Activated naive CD8-positive, alpha-beta T cell treated with anti-CD3 and anti-CD28 coated beads, Interleukin-2, amount 50 U/mL, for 24 hours (primary cell): ENCODE results near the gene GOLGA8T.
"Not testable (repeated sequence)": the region's sequence is repeated elsewhere in the genome, so short reads cannot be mapped to it uniquely, and the experiment has no call there.

ENCODE experiments used
- ATAC-seq: fragments of 150-1000 bp; cut with Tn5 transposase; one replicate; pipeline ENCODE4 v1.10.0; 2021
- DNase-seq: peaks from one replicate; pipeline ENCODE4 v3.0.0; 2021
- H3K27ac Mint-ChIP-seq: one replicate; pipeline ENCODE4 v1.8.0; 2021; ENCODE audit warnings: mild to moderate bottlenecking, mixed read lengths
- H3K27me3 Mint-ChIP-seq: one replicate; pipeline ENCODE4 v1.8.0; 2021; ENCODE audit warnings: mixed read lengths
- H3K36me3 Mint-ChIP-seq: one replicate; pipeline ENCODE4 v1.8.0; 2021; ENCODE audit warnings: low read depth, mixed read lengths
- H3K4me1 Mint-ChIP-seq: one replicate; pipeline ENCODE4 v1.8.0; 2021; ENCODE audit warnings: mixed read lengths
- H3K4me3 Mint-ChIP-seq: one replicate; pipeline ENCODE4 v1.8.0; 2021; ENCODE audit warnings: mild to moderate bottlenecking, moderate library complexity, mixed read lengths
- H3K9me3 Mint-ChIP-seq: one replicate; pipeline ENCODE4 v1.8.0; 2021; ENCODE audit warnings: mixed read lengths

Gene GOLGA8T

GRCh38 chr15:30175291-30175690 is 40.4 kb downstream of the GOLGA8T start:
- not testable (repeated sequence) for H3K27me3 Mint-ChIP-seq, H3K9me3 Mint-ChIP-seq, H3K4me1 Mint-ChIP-seq, H3K27ac Mint-ChIP-seq, H3K36me3 Mint-ChIP-seq, ATAC-seq, H3K4me3 Mint-ChIP-seq, DNase-seq

- not testable (repeated sequence) for ATAC-seq, DNase-seq, H3K27me3 Mint-ChIP-seq, H3K4me3 Mint-ChIP-seq, H3K36me3 Mint-ChIP-seq, H3K27ac Mint-ChIP-seq, H3K4me1 Mint-ChIP-seq, H3K9me3 Mint-ChIP-seq
These were observed 41.8 kb downstream of the GOLGA8T start for GRCh38 chr15:30176613-30177012.

DNA sequence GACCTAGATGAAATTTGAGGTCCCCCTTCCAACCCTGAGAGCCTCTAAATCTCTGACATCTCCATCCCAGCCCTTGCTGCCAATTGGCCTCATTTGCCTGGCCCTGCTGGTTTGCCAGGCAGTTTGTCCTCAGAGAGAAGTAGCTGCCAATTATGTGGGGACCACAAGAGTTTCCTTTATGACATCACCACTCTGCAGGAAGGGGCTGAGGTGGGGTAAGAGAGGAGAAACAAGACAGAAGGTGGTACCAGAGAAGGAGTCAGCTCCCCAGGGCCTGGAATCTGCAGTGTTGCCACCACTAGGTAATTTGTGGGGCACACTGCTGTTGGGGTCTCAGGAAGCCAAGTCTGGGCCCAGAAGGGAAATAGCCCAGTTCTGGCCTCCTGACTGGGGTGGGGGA is 45.0 kb downstream of the GOLGA8T start:
- not testable (repeated sequence) for H3K27ac Mint-ChIP-seq, DNase-seq, H3K4me3 Mint-ChIP-seq, H3K36me3 Mint-ChIP-seq, H3K27me3 Mint-ChIP-seq, H3K4me1 Mint-ChIP-seq, H3K9me3 Mint-ChIP-seq
- ATAC-seq = peak; percentile 44

GRCh38 chr15:30185495-30185894 is 50.6 kb downstream of the GOLGA8T start:
- H3K27me3 Mint-ChIP-seq, H3K4me1 Mint-ChIP-seq, H3K4me3 Mint-ChIP-seq, ATAC-seq, H3K36me3 Mint-ChIP-seq, H3K27ac Mint-ChIP-seq, H3K9me3 Mint-ChIP-seq, DNase-seq: not testable (repeated sequence)

GRCh38 chr15:30187429-30187828 is 52.6 kb downstream of the GOLGA8T start:
- H3K4me3 Mint-ChIP-seq, DNase-seq, H3K9me3 Mint-ChIP-seq, H3K36me3 Mint-ChIP-seq, H3K4me1 Mint-ChIP-seq, H3K27ac Mint-ChIP-seq, H3K27me3 Mint-ChIP-seq, ATAC-seq: not testable (repeated sequence)

DNA sequence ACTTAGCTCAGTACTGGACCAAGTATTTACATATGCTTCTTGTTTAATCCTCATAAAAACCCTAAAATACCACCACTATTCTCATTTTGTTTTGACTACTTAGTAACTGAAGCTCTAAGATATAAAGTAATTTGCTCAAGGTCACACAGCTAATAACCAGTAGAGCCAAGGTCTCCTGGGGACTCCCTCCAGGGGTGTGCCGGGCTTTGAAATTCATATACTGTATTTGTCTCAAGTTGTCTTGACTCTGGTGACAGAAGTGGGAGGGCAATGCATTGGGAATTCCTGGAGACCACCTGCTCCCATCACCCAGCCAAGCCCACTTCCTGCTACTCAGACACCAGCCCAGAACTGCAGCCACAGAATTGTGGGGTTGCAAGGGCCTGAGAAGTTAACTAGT is 54.9 kb downstream of the GOLGA8T start:
- not testable (repeated sequence) for H3K27me3 Mint-ChIP-seq, H3K27ac Mint-ChIP-seq, H3K36me3 Mint-ChIP-seq, H3K9me3 Mint-ChIP-seq, H3K4me1 Mint-ChIP-seq, ATAC-seq, DNase-seq, H3K4me3 Mint-ChIP-seq

DNA sequence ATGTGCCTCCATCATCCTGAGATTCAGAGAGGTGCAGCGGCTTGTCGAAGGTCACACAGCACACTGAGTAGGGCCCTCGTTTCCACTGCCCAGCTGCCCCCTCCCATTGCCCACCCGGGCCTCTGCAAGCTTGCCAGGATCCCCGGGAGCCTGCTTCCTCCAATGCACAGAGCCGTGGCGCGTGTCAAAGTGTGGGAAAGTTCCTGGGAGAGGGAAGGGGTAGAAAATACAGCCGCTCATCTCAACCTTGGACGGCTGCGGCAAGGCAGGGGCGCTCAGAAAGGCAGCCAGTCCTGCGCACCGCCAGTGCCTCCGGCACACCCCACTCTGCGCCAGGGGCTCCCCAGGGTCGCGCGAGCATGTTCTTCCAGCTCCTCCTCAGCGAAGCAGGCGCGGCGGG is 56.3 kb downstream of the GOLGA8T start:
- not testable (repeated sequence) for H3K27ac Mint-ChIP-seq, H3K36me3 Mint-ChIP-seq, DNase-seq, ATAC-seq, H3K9me3 Mint-ChIP-seq, H3K4me3 Mint-ChIP-seq, H3K27me3 Mint-ChIP-seq, H3K4me1 Mint-ChIP-seq

DNA sequence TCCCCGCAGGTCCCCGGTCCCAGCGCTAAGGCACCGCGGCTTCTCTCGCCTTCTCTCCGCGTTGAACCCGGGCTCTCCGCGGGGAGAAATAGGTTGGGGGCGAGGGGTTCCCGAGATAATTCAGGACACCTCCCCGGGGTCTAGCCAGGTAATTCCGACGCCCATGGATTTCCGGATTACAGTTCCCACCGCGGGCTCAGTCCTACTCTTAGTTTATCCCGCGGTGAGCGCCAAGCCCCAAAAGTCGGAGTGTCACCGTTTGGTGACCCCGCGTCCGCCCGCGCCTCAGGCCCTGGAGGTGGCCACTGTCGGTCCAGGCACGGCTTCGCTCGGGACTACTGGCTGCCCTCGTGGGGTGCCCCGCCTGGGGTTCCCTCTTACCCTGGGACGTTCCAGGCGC is 56.8 kb downstream of the GOLGA8T start:
- not testable (repeated sequence) for DNase-seq, ATAC-seq, H3K9me3 Mint-ChIP-seq, H3K4me1 Mint-ChIP-seq, H3K36me3 Mint-ChIP-seq, H3K27me3 Mint-ChIP-seq, H3K27ac Mint-ChIP-seq, H3K4me3 Mint-ChIP-seq

GRCh38 chr15:30192119-30192745 is 57.4 kb downstream of the GOLGA8T start:
- H3K27ac Mint-ChIP-seq, H3K27me3 Mint-ChIP-seq, H3K4me3 Mint-ChIP-seq, H3K4me1 Mint-ChIP-seq, H3K9me3 Mint-ChIP-seq, ATAC-seq, DNase-seq, H3K36me3 Mint-ChIP-seq: not testable (repeated sequence)

- not testable (repeated sequence) for ATAC-seq, H3K27me3 Mint-ChIP-seq, H3K9me3 Mint-ChIP-seq, DNase-seq, H3K4me1 Mint-ChIP-seq, H3K36me3 Mint-ChIP-seq, H3K27ac Mint-ChIP-seq, H3K4me3 Mint-ChIP-seq
These were observed 58.0 kb downstream of the GOLGA8T start for GRCh38 chr15:30192892-30193291.
